ENCODE results near the gene GSTM1.
A peak's percentile ranks its signal among the peaks of the same experiment; 100 is the strongest.
"Not testable (repeated sequence)": the region's sequence is repeated elsewhere in the genome, so short reads cannot be mapped to it uniquely, and the experiment has no call there.

GSTM1 gene

GRCh38 chr1:109697066-109697465 is 9.4 kb downstream of the GSTM1 start:
- H2AFZ ChIP-seq (ENCODE audit: low read length) = no peak overlapping the region
- TF ChIP-seq CTCF (conservative IDR thresholded peaks at IDR 0.05; ENCODE audit: low read length) = no peak
- no peak for TF ChIP-seq EZH2phosphoT487 (IDR thresholded peaks at IDR 0.05; ENCODE audit: borderline replicate concordance)
- H3K9me3 ChIP-seq (ENCODE audit: insufficient read depth, low read depth, low read length) = no peaks in the 10 kb centered on the region
- no peak overlapping the region for H3K9ac ChIP-seq (ENCODE audit: low read depth, low read length, poor library complexity, severe bottlenecking)
- no peaks in the 10 kb centered on the region for H3F3A ChIP-seq (ENCODE audit: low read depth)
- no peaks in the 10 kb centered on the region for H4K20me1 ChIP-seq (ENCODE audit: insufficient read depth, low read length, poor library complexity, severe bottlenecking)
- H3K4me3 ChIP-seq (ENCODE audit: low read length, poor library complexity, severe bottlenecking) = no peak overlapping the region
- H3K9me2 ChIP-seq (replicated peaks; ENCODE audit: low read depth, low read length) = no peaks in the 10 kb centered on the region
- no peaks in the 10 kb centered on the region for H3K79me2 ChIP-seq (ENCODE audit: insufficient read depth, low read length)
- no peaks in the 10 kb centered on the region for H3K4me1 ChIP-seq (ENCODE audit: insufficient read depth, low read length, poor library complexity, severe bottlenecking)
- no peaks in the 10 kb centered on the region for H3K36me3 ChIP-seq (ENCODE audit: insufficient read depth, low read length)
- H3K27me3 ChIP-seq (ENCODE audit: insufficient read depth, low read length, poor library complexity, severe bottlenecking) = no peaks in the 10 kb centered on the region
- H3K4me2 ChIP-seq (ENCODE audit: low read depth, low read length, poor library complexity, severe bottlenecking) = no peak overlapping the region

GRCh38 chr1:109697861-109698260 is 10.2 kb downstream of the GSTM1 start:
- not testable (repeated sequence) for H3K9ac ChIP-seq (ENCODE audit: low read depth, low read length, poor library complexity, severe bottlenecking); H2AFZ ChIP-seq (ENCODE audit: low read length); H3K36me3 ChIP-seq (ENCODE audit: insufficient read depth, low read length); H3K4me1 ChIP-seq (ENCODE audit: insufficient read depth, low read length, poor library complexity, severe bottlenecking); H3K4me3 ChIP-seq (ENCODE audit: low read length, poor library complexity, severe bottlenecking); H3K4me2 ChIP-seq (ENCODE audit: low read depth, low read length, poor library complexity, severe bottlenecking); H3F3A ChIP-seq (ENCODE audit: low read depth); H4K20me1 ChIP-seq (ENCODE audit: insufficient read depth, low read length, poor library complexity, severe bottlenecking); H3K79me2 ChIP-seq (ENCODE audit: insufficient read depth, low read length); H3K9me2 ChIP-seq (replicated peaks; ENCODE audit: low read depth, low read length); H3K9me3 ChIP-seq (ENCODE audit: insufficient read depth, low read depth, low read length); H3K27me3 ChIP-seq (ENCODE audit: insufficient read depth, low read length, poor library complexity, severe bottlenecking)

GRCh38 chr1:109702940-109703339 is 15.3 kb downstream of the GSTM1 start:
- H3K9me3 ChIP-seq (ENCODE audit: insufficient read depth, low read depth, low read length); H3K4me1 ChIP-seq (ENCODE audit: insufficient read depth, low read length, poor library complexity, severe bottlenecking); H3K79me2 ChIP-seq (ENCODE audit: insufficient read depth, low read length); H3F3A ChIP-seq (ENCODE audit: low read depth); H3K4me3 ChIP-seq (ENCODE audit: low read length, poor library complexity, severe bottlenecking); H3K9ac ChIP-seq (ENCODE audit: low read depth, low read length, poor library complexity, severe bottlenecking); H3K4me2 ChIP-seq (ENCODE audit: low read depth, low read length, poor library complexity, severe bottlenecking); H4K20me1 ChIP-seq (ENCODE audit: insufficient read depth, low read length, poor library complexity, severe bottlenecking); H2AFZ ChIP-seq (ENCODE audit: low read length); H3K27me3 ChIP-seq (ENCODE audit: insufficient read depth, low read length, poor library complexity, severe bottlenecking); H3K36me3 ChIP-seq (ENCODE audit: insufficient read depth, low read length); H3K9me2 ChIP-seq (replicated peaks; ENCODE audit: low read depth, low read length): not testable (repeated sequence)

- Histone ChIP-seq H3K9me3 (ENCODE audit: insufficient read depth, low read depth, low read length) (no peaks in the 10 kb centered on the region), H3K9ac (ENCODE audit: low read depth, low read length, poor library complexity, severe bottlenecking) (no peak overlapping the region), H3K9me2 (replicated peaks; ENCODE audit: low read depth, low read length) (no peaks in the 10 kb centered on the region), H3K36me3 (ENCODE audit: insufficient read depth, low read length) (no peaks in the 10 kb centered on the region), H3K4me1 (ENCODE audit: insufficient read depth, low read length, poor library complexity, severe bottlenecking) (no peaks in the 10 kb centered on the region), H3K79me2 (ENCODE audit: insufficient read depth, low read length) (no peaks in the 10 kb centered on the region), H3F3A (ENCODE audit: low read depth) (no peaks in the 10 kb centered on the region), H4K20me1 (ENCODE audit: insufficient read depth, low read length, poor library complexity, severe bottlenecking) (no peaks in the 10 kb centered on the region), H3K27me3 (ENCODE audit: insufficient read depth, low read length, poor library complexity, severe bottlenecking) (no peaks in the 10 kb centered on the region), H3K4me3 (ENCODE audit: low read length, poor library complexity, severe bottlenecking) (no peak overlapping the region), H3K4me2 (ENCODE audit: low read depth, low read length, poor library complexity, severe bottlenecking) (no peak overlapping the region), H2AFZ (ENCODE audit: low read length) (no peak overlapping the region)
- TF ChIP-seq EZH2phosphoT487 (IDR thresholded peaks at IDR 0.05; ENCODE audit: borderline replicate concordance) = no peak
- peak; percentile 30; the same call in 1 of the 2 replicates for TF ChIP-seq CTCF (conservative IDR thresholded peaks at IDR 0.05; ENCODE audit: low read length)
These were observed 16.6 kb downstream of the GSTM1 start for GRCh38 chr1:109704173-109704572.
